Measurements from ENCODE around the gene GPNMB. TPM values are rescaled to one million over a fixed set of nuclear protein-coding genes. Genes with fewer than 3 reads are reported as not detected.

The GPNMB gene
- polyA plus RNA-seq, 1 experiment = 54.5 TPM

GRCh38 chr7:23205909-23206767 lies 40.4 kb upstream of the GPNMB start:
- ChIA-PET CTCF (interaction anchor here (0.8 kb wide), 1 partner anchor 21 kb away, joined by 3 read pairs; no protein-coding TSS in a partner anchor), POLR2A (no interaction called here)
- Histone ChIP-seq H3K27me3 (ENCODE audit: control insufficient read depth, insufficient read depth, low read length) (0 out of 2 replicates have a peak, but pooled peaks cover 1% of the 10 kb centered on the region), H3K36me3 (ENCODE audit: control insufficient read depth, insufficient read depth, low read length) (peaks cover 1% of the 10 kb centered on the region), H3K4me3 (ENCODE audit: low read depth, low read length) (no peak overlapping the region)
- DNase-seq (ENCODE audit: low read depth) = no peak
- TF ChIP-seq, protein P1, sequence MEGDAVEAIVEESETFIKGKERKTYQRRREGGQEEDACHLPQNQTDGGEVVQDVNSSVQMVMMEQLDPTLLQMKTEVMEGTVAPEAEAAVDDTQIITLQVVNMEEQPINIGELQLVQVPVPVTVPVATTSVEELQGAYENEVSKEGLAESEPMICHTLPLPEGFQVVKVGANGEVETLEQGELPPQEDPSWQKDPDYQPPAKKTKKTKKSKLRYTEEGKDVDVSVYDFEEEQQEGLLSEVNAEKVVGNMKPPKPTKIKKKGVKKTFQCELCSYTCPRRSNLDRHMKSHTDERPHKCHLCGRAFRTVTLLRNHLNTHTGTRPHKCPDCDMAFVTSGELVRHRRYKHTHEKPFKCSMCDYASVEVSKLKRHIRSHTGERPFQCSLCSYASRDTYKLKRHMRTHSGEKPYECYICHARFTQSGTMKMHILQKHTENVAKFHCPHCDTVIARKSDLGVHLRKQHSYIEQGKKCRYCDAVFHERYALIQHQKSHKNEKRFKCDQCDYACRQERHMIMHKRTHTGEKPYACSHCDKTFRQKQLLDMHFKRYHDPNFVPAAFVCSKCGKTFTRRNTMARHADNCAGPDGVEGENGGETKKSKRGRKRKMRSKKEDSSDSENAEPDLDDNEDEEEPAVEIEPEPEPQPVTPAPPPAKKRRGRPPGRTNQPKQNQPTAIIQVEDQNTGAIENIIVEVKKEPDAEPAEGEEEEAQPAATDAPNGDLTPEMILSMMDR (IDR thresholded peaks at IDR 0.05; ENCODE audit: insufficient read depth, low read depth, low read length) = no peak

- Histone ChIP-seq H3K36me3 (ENCODE audit: control insufficient read depth, insufficient read depth, low read length) (no peaks in the 10 kb centered on the region), H3K27me3 (ENCODE audit: control insufficient read depth, insufficient read depth, low read length) (0 out of 2 replicates have a peak, but pooled peaks cover 1% of the 10 kb centered on the region), H3K4me3 (ENCODE audit: low read depth, low read length) (no peak overlapping the region)
- DNase-seq (ENCODE audit: low read depth) = no peak
- POLR2A ChIA-PET = no interaction called here
- CTCF ChIA-PET = no interaction called here
- TF ChIP-seq, protein P1 (IDR thresholded peaks at IDR 0.05; ENCODE audit: insufficient read depth, low read depth, low read length) = no peak
Measured at GRCh38 chr7:23207021-23207420, 39.6 kb upstream of the GPNMB start.

GRCh38 chr7:23207884-23208283 lies 38.7 kb upstream of the GPNMB start:
- Histone ChIP-seq H3K36me3 (ENCODE audit: control insufficient read depth, insufficient read depth, low read length) (no peaks in the 10 kb centered on the region), H3K4me3 (ENCODE audit: low read depth, low read length) (no peak overlapping the region), H3K27me3 (ENCODE audit: control insufficient read depth, insufficient read depth, low read length) (0 out of 2 replicates have a peak, but pooled peaks cover 1% of the 10 kb centered on the region)
- CTCF ChIA-PET = no interaction called here
- TF ChIP-seq, protein P1 (IDR thresholded peaks at IDR 0.05; ENCODE audit: insufficient read depth, low read depth, low read length) = no peak
- POLR2A ChIA-PET = no interaction called here
- no peak for DNase-seq (ENCODE audit: low read depth)

DNA sequence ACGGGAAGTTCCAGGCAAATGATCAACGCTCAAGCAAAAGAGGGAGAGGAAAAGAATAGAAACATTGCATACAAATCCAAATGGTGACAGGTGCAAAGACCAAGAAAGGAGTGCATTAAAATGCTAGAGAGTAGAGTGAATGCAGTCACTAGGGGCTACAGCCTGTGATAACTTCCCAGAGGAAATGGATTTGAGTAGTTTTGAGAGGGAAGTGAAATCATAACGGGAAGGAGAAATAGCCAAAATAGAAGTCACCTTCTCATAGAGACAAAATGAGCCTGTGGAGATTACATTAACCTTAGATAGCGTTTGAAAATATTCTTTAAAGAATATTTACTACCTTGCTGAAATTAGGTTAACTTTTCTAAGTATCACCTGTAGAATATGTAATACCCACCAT lies 38.3 kb upstream of the GPNMB start:
- TF ChIP-seq, protein P1 (IDR thresholded peaks at IDR 0.05; ENCODE audit: insufficient read depth, low read depth, low read length) = no peak
- H3K27me3 ChIP-seq (ENCODE audit: control insufficient read depth, insufficient read depth, low read length) = 0 out of 2 replicates have a peak, but pooled peaks cover 1% of the 10 kb centered on the region
- ChIA-PET CTCF (no interaction called here), POLR2A (no interaction called here)
- no peak for DNase-seq (ENCODE audit: low read depth)
- no peak overlapping the region for H3K4me3 ChIP-seq (ENCODE audit: low read depth, low read length)
- no peaks in the 10 kb centered on the region for H3K36me3 ChIP-seq (ENCODE audit: control insufficient read depth, insufficient read depth, low read length)

GRCh38 chr7:23210506-23210905 lies 36.1 kb upstream of the GPNMB start:
- TF ChIP-seq, protein P1 (IDR thresholded peaks at IDR 0.05; ENCODE audit: insufficient read depth, low read depth, low read length) = no peak
- Histone ChIP-seq H3K36me3 (ENCODE audit: control insufficient read depth, insufficient read depth, low read length) (no peaks in the 10 kb centered on the region), H3K27me3 (ENCODE audit: control insufficient read depth, insufficient read depth, low read length) (0 out of 2 replicates have a peak, but pooled peaks cover 1% of the 10 kb centered on the region), H3K4me3 (ENCODE audit: low read depth, low read length) (no peak overlapping the region)
- ChIA-PET CTCF (no interaction called here), POLR2A (no interaction called here)
- DNase-seq (ENCODE audit: low read depth) = no peak
